Neural cell (in vitro differentiated cells): ENCODE data around the gene HERPUD2. TPM values are rescaled to one million over a fixed set of nuclear protein-coding genes. Genes with fewer than 3 reads are reported as not detected.

Experiments
- H2AFZ ChIP-seq: fragments of 200-600, 300-800 bp; sonication (generic), shearing (Covaris generic); 2 replicates; pipeline ENCODE4 v1.6.0; 2014; ENCODE audit warnings: low read depth, mild to moderate bottlenecking, antibody characterized with exemption, low read length, moderate library complexity
- H3F3A ChIP-seq: fragments of 200-600 bp; shearing (Covaris generic); 2 replicates; pipeline ENCODE4 v1.6.1; 2016; ENCODE audit warnings: mild to moderate bottlenecking, moderate library complexity, mixed read lengths, antibody characterized with exemption, low read length; ENCODE audit not compliant: insufficient read depth, poor library complexity, severe bottlenecking
- H3K27ac ChIP-seq: fragments of 200-600, 300-800 bp; sonication (generic), shearing (Covaris generic); 2 replicates; pipeline ENCODE4 v1.5.1; 2014; ENCODE audit warnings: mild to moderate bottlenecking, low read length, moderate library complexity
- H3K27me3 ChIP-seq: fragments of 300-800, 200-600 bp; sonication (generic), shearing (Covaris generic); 2 replicates; pipeline ENCODE4 v1.6.0; 2014; ENCODE audit warnings: mild to moderate bottlenecking, low read depth, low read length, moderate library complexity; ENCODE audit not compliant: insufficient read depth
- H3K36me3 ChIP-seq: fragments of 300-800, 200-600 bp; sonication (generic), shearing (Covaris generic); 2 replicates; pipeline ENCODE4 v1.5.1; 2014; ENCODE audit warnings: mild to moderate bottlenecking, antibody characterized with exemption, low read length, moderate library complexity; ENCODE audit not compliant: insufficient read depth
- H3K4me2 ChIP-seq: fragments of 300-800, 200-600 bp; sonication (generic), shearing (Covaris generic); 2 replicates; pipeline ENCODE4 v1.6.0; 2014; ENCODE audit warnings: mild to moderate bottlenecking, low read length
- H3K4me3 ChIP-seq: fragments of 300-800, 200-600 bp; sonication (generic), shearing (Covaris generic); 2 replicates; pipeline ENCODE4 v1.5.1; 2014; ENCODE audit warnings: mild to moderate bottlenecking, low read length, moderate library complexity
- H3K79me2 ChIP-seq: fragments of 200-600 bp; shearing (Covaris generic); replicated peaks from 2 replicates; pipeline ENCODE4 v1.6.0; 2014; ENCODE audit warnings: mild to moderate bottlenecking, low read length, moderate library complexity; ENCODE audit not compliant: insufficient read depth
- H3K9ac ChIP-seq: fragments of 300-800, 200-600 bp; sonication (generic), shearing (Covaris generic); 2 replicates; pipeline ENCODE4 v1.6.1; 2016; ENCODE audit warnings: mild to moderate bottlenecking, low read length, mixed read lengths
- H3K9me2 ChIP-seq: fragments of 200-600 bp; shearing (Covaris generic); 2 replicates; pipeline ENCODE4 v1.6.1; 2016; ENCODE audit warnings: mild to moderate bottlenecking, low read length, mixed read lengths; ENCODE audit not compliant: insufficient read depth
- H3K9me3 ChIP-seq: fragments of 200-600, 300-800 bp; sonication (generic), shearing (Covaris generic); 2 replicates; pipeline ENCODE4 v1.6.1; 2016; ENCODE audit warnings: mild to moderate bottlenecking, mixed run types, low read length, moderate library complexity, mixed read lengths
- H4K20me1 ChIP-seq: fragments of 200-600 bp; shearing (Covaris generic); 2 replicates; pipeline ENCODE4 v1.6.1; 2016; ENCODE audit warnings: mild to moderate bottlenecking, mixed run types; ENCODE audit not compliant: insufficient read depth
- EP300 ChIP-seq: fragments of 450-650 bp; conservative IDR thresholded peaks from 2 replicates; pipeline ENCODE4 v1.6.1; 2014; ENCODE audit warnings: antibody characterized with exemption, mild to moderate bottlenecking, moderate library complexity; ENCODE audit not compliant: poor library complexity, severe bottlenecking
- EZH2 ChIP-seq: fragments of 200-600, 300-800 bp; shearing (Covaris generic), sonication (generic); IDR thresholded peaks from 2 replicates; pipeline ENCODE4 v1.6.1; 2014; ENCODE audit warnings: antibody characterized with exemption, low read length, borderline replicate concordance, mild to moderate bottlenecking; ENCODE audit not compliant: insufficient read depth, poor library complexity, severe bottlenecking
- MXI1 ChIP-seq: fragments of 450-650 bp; conservative IDR thresholded peaks from 2 replicates; pipeline ENCODE4 v1.6.1; 2014; ENCODE audit warnings: antibody characterized with exemption, mild to moderate bottlenecking; ENCODE audit not compliant: poor library complexity, severe bottlenecking
- POLR2AphosphoS5 ChIP-seq: IDR thresholded peaks from 2 replicates; pipeline ENCODE4 v1.6.1; 2012
- RAD21 ChIP-seq: fragments of 450-650 bp; conservative IDR thresholded peaks from 2 replicates; pipeline ENCODE4 v1.6.1; 2014; ENCODE audit warnings: antibody characterized with exemption, mild to moderate bottlenecking, moderate library complexity
- REST ChIP-seq: IDR thresholded peaks from 2 replicates; pipeline ENCODE4 v1.6.1; 2012; ENCODE audit warnings: borderline replicate concordance
- SMC3 ChIP-seq: fragments of 450-650 bp; conservative IDR thresholded peaks from 2 replicates; pipeline ENCODE4 v1.6.1; 2014; ENCODE audit warnings: antibody characterized with exemption, mild to moderate bottlenecking, moderate library complexity; ENCODE audit not compliant: poor library complexity
- TAF1 ChIP-seq: IDR thresholded peaks from 2 replicates; pipeline ENCODE4 v1.6.1; 2012; ENCODE audit warnings: low read depth
- polyA minus RNA-seq: library from RNA; depleted of rRNA, polyadenylated mRNA; stranded (reverse); fragments of >200 nt; gene quantifications from 2 replicates; pipeline ENCODE4 v1.2.3, GENCODE V29; 2014
- polyA plus RNA-seq: library from polyadenylated mRNA; depleted of rRNA; stranded (reverse); fragments of >200 nt; gene quantifications from 2 replicates; pipeline ENCODE4 v1.2.3, GENCODE V29; 2014
- TF ChIP-seq, protein P1 (sequence below): fragments of 450-650 bp; IDR thresholded peaks from 2 replicates; pipeline ENCODE4 v1.5.1; 2014; ENCODE audit warnings: antibody characterized with exemption, mild to moderate bottlenecking, moderate library complexity; ENCODE audit not compliant: poor library complexity, severe bottlenecking

HERPUD2 gene, protein sequence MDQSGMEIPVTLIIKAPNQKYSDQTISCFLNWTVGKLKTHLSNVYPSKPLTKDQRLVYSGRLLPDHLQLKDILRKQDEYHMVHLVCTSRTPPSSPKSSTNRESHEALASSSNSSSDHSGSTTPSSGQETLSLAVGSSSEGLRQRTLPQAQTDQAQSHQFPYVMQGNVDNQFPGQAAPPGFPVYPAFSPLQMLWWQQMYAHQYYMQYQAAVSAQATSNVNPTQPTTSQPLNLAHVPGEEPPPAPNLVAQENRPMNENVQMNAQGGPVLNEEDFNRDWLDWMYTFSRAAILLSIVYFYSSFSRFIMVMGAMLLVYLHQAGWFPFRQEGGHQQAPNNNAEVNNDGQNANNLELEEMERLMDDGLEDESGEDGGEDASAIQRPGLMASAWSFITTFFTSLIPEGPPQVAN
- polyA plus RNA-seq, result 16.7 and 22.1 TPM in 2 replicates
- 35.3 and 36.7 TPM in 2 replicates for polyA minus RNA-seq

GRCh38 chr7:35694784-35695472 is at the start of gene HERPUD2:
Gene HERPUD2, minus strand, starts transcription at chr7:35695135. Its CDS starts 805 bp downstream, at chr7:35694330.
- TF ChIP-seq RAD21, result no peak
- no peak for TF ChIP-seq SMC3
- no peak for TF ChIP-seq EZH2
- TF ChIP-seq MXI1, result peak; percentile 89
- TF ChIP-seq, protein P1, sequence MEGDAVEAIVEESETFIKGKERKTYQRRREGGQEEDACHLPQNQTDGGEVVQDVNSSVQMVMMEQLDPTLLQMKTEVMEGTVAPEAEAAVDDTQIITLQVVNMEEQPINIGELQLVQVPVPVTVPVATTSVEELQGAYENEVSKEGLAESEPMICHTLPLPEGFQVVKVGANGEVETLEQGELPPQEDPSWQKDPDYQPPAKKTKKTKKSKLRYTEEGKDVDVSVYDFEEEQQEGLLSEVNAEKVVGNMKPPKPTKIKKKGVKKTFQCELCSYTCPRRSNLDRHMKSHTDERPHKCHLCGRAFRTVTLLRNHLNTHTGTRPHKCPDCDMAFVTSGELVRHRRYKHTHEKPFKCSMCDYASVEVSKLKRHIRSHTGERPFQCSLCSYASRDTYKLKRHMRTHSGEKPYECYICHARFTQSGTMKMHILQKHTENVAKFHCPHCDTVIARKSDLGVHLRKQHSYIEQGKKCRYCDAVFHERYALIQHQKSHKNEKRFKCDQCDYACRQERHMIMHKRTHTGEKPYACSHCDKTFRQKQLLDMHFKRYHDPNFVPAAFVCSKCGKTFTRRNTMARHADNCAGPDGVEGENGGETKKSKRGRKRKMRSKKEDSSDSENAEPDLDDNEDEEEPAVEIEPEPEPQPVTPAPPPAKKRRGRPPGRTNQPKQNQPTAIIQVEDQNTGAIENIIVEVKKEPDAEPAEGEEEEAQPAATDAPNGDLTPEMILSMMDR, result peak; percentile 37
- TF ChIP-seq TAF1, result peak; percentile 64
- TF ChIP-seq EP300, result no peak
- TF ChIP-seq REST, result no peak
- TF ChIP-seq POLR2AphosphoS5, result peak; percentile 95
- Histone ChIP-seq H3K4me2 (peak within 1 kb of the TSS; percentile 90), H4K20me1 (no peaks in the 10 kb centered on the region), H3K4me3 (peak within 1 kb of the TSS; percentile 97), H3K36me3 (no peaks in the 10 kb centered on the region), H3K27me3 (no peaks in the 10 kb centered on the region), H3K27ac (peak within 1 kb of the TSS; percentile 84), H3K9me3 (no peaks in the 10 kb centered on the region), H3K9ac (peak within 1 kb of the TSS; percentile 94), H3F3A (no peaks in the 10 kb centered on the region), H3K79me2 (peaks cover 45% of the 10 kb centered on the region), H2AFZ (peak within 1 kb of the TSS; percentile 100), H3K9me2 (no peaks in the 10 kb centered on the region)

DNA sequence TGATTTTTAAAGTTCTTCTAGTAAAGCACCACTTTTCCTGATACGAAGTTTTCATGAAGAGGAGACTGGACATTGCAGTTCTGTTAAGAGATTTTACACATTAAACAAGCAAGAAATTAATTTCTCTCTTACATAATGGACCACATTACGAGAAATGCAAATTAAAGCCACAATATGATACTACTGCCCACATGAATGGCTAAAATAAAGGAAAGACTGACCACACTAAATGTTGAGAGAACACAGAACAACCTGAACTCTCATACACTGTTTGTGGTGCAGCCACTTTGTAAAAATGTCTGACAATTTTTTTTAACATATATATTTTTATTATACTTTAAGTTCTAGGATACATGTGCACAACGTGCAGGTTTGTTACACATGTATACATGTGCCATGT is 44.0 kb upstream of the HERPUD2 start:
- TF ChIP-seq EZH2, result no peak
- no peak for TF ChIP-seq POLR2AphosphoS5
- TF ChIP-seq REST, result no peak
- no peak for TF ChIP-seq MXI1
- no peak for TF ChIP-seq EP300
- no peak for TF ChIP-seq RAD21
- TF ChIP-seq SMC3, result no peak
- TF ChIP-seq, protein P1, result no peak
- TF ChIP-seq TAF1, result no peak
- Histone ChIP-seq H3K9me2 (no peaks in the 10 kb centered on the region), H3K9ac (no peak overlapping the region), H3K4me2 (no peak overlapping the region), H3K79me2 (no peaks in the 10 kb centered on the region), H3K36me3 (no peaks in the 10 kb centered on the region), H4K20me1 (no peaks in the 10 kb centered on the region), H3K27ac (no peak overlapping the region), H3K27me3 (no peaks in the 10 kb centered on the region), H3K9me3 (no peaks in the 10 kb centered on the region), H3K4me3 (no peak overlapping the region), H3F3A (no peaks in the 10 kb centered on the region), H2AFZ (no peak overlapping the region)
